Activated naive CD4-positive, alpha-beta T cell treated with anti-CD3 and anti-CD28 coated beads, Interleukin-2, amount 50 U/mL, for 16 hours (primary cell): ENCODE data around the gene TTLL11.
"Not testable (repeated sequence)": the region's sequence is repeated elsewhere in the genome, so short reads cannot be mapped to it uniquely, and the experiment has no call there.

Experiments used
- DNase-seq: peaks from one replicate; pipeline ENCODE4 v3.0.0-alpha.2; 2020

TTLL11 gene

DNA sequence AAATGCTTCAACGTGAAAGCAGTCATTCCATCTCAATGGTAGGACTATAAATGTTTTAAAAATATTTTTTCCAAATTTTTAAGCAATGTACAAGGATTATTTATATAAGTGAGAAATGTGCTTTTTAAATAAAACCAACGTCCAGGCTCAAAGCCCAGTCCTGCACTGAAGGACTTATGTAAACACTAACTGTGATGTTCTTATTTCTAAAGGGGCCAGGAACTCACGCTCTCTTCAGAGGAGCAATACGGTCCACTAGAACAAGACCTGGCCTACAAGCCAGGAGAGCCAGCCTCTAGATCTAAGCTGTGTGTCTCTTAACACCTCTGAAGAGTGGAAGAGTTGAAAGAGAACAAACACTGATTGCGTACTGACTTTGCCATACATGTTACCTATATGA lies 12.1 kb downstream of the TTLL11 start:
- DNase-seq = no peak

DNA sequence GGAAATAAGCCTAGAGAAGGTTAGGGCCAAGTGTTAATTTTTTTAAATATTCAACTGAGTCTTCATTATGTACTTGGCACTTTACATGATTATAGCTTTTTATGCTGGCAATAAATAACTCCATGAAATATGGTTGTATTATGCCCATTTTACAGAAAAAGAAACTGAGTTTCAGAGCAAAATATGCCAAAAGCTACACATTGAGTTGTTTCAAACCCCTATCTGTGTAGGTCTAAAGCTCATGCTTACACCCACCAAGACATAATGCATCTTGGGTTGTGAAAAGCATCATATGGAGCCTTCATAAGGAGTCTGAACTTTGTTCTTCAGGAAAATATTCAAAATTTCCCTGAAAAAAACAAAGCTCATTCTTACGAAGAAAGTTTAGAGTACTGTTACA lies 14.6 kb downstream of the TTLL11 start:
- no peak for DNase-seq

DNA sequence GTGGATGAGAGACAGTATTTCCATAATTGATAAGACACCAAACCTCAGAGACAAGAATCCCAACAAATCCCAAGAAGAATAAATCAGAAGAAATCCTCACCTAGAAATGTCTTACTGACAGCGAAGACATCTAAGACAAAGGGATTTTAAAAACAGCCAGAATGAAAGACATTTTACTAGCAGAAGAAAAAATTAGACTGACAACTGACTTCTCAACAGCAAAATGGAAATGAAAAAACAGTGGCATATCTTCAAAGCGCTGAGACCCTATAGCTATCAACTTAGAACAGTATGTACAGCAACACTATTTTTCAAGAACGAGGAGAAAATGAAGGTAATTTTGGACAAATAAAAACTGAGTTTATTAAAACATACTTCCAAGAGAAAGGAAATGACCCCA lies 16.3 kb downstream of the TTLL11 start:
- DNase-seq = no peak

DNA sequence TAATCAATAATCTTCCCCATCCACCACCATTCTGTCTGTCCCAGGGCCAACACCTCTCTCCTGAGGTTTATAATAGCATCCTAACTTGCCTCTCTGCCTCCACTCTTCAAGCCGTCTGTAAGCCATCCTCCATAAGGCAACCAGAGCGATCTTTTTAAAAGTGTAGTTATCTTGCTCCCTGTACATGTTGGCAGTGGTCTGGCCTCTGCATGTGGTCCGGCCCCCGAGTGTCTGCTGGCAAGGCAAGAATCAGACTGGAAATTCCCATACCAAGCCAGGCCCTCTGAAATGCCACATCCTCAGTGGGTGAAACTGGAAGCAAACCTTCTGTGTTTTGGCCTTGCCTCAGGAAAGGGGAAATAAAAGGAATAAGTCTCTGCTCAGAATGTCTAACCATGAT lies 17.0 kb downstream of the TTLL11 start:
- DNase-seq = no peak

DNA sequence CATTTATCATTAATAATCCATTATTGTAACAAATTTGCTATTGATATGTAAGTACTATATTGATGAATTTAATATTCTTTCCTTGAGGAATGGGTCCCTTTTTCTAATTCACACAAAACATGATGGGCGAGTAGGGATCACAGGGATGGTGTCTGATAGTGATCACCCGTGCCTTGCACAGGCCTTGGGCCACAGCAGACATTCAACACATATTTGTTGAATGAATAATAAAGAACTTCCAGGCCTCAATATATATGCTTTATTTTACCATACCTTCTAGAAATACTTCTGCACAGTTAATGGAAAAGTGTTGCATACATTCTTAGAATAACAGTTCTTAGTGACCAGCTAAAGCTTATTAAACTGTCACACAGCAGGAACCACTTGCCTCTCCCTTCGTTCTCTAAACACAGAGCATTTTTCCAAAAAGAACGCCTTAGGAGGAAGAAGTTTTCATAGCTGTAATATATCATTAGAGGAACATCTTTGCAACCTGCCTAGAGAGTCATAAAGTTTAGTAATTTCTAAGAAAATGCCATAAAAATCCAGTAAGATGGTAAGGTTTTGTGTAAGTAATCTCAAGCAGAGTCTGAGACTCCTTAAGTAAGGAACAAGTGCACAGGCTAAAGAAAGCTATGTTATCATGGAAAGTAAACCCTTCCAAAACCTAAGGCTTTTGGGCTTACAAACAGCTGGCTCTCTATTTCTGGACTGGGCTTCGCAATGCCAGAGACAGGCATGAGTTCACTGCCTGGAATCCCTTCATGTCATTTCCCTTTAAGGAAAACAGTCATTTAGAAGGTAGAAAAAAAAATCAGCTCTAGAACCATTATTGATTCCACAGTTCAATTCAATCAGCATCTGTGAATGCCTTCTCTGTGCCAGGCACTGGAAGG lies 17.7 kb downstream of the TTLL11 start:
- DNase-seq = no peak

DNA sequence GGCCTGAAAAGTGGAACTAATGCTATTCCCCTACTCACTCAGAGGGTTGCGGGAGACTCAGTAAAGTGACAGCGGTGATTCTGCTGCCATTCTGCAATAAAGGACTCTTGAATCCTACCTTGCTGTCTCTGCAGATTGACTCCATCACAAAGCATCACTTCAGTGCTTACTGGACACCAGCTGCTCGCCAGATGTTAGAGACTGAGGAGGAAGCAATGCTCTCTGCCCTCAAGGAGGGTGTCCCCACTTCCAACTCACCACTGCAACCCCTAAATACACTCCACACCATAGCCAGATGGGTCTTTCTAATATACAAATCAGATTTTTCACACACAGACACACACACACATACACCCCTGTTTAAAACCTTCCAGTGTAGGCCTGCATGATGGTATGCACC lies 21.4 kb downstream of the TTLL11 start:
- DNase-seq = no peak

DNA sequence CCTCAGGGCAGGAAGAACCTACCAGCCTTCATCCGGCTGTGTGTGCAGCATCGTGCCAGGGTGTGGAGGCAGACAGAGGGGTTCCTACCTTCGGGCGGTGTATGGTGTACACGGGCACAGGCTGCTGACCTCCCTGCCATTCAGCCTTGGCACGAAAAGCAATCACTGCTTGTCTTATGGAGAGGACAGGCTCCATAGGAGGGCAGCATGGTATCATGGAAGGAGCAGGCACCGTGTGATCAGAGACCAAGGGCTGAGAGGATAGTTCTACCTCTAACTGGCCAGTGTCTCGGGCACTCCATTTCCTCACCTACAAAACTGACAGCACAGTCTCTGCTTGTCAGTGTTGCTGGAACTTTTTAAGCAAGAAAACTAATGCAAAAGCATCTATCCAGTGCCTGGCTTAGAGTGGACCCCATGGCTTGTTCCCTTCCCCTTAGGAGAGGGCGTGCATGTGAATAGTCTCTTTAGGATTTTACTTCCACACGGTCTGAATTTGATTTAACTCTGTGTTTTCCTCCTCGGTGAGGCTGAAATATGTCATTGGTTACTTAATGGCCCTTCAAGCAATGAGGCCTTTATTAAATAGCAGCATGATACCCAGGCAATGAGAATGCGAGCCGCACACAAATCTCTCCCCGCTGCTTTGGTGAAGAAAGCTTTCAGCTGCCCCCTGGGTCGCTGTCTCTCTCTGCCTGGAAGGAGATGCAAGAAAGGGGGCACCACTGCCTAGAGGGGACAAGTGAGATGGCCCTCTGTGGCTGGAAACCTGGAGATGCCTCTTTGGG lies 22.2 kb downstream of the TTLL11 start:
- no peak for DNase-seq

DNA sequence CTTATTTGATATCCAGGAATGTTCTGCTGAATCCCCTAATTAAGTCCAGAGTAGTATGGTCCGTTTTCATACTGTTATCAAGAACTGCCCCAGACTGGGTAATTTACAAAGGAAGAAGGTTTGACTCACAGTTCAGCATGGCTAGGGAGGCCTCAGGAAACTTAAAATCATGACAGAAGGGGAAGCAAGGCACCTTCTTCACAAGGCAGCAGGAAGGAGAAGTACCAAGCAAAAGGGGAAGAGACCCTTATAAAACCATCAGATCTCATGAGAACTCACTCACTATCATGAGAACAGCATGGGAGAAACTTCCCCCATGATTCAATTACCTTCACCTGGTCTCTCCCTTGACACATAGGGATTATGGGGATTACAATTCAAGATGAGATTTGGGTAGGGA lies 26.4 kb downstream of the TTLL11 start:
- not testable (repeated sequence) for DNase-seq

DNA sequence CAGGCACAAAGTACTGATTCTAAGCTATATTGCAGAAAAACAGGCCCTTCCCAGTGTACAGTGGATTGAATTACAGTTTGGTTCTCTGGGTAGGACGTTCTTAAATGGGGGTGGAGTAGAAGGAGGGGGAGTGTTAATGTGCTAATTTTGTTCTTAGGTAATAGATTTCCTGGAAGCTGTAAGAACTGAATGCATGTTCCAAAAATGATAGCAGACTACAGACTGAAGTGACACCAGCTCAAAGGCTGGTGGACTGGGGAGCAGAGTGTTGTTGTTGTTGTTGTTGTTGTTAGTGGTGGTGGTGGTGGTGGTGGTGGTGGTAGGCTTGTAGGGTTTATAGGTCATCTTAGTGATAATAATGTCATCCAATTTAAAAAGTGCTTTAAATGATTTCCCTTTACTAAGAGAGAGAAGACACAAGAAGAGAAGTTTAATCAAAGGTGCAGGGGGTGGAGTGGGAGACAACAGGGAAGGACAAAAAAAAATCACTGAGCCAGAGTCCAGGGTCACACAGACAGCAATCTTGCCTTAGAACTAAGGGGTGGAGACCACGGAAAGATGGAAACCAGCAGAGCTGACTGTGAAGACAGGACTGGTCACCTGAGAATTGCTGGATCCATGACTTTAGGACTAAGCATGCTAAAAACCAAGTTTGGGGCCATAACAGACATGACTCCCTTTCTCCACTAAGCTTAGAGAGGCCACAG lies 27.0 kb downstream of the TTLL11 start:
- no peak for DNase-seq

DNA sequence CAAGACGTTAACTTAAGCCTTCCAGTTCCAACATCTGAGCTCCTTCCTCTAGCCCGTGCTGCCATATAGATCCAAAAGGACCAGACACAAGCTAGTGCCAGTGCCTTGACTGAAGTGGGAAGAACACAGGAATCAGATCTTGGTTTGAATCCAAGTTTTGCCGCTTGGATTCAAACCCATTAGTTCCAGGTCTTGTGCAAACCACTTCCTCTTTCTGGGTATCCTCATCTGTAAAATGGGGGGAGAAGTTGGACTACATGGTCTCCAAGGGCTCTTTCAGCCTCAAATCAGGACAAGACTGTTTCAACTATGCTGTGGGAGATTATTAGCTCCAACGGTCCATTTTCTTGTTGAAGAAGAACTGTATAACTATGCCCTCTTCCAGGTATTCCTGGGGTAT lies 32.6 kb downstream of the TTLL11 start:
- DNase-seq = no peak

DNA sequence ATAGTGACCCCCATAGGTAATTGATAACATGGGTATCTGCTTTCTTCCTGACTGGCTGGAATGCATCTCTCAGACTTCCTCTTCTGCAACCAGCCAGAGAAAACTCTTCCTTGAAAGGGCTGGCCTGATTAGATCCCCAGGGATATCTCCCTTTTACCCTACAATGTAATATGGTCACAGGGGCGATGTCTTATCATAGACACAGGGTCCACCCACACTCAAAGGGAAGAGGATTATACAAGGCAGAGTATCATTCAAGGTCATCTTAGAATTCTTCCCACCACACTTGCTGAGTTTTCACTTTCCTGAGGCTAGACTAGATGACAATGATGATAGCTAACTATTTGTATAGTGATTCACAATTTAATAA lies 33.2 kb downstream of the TTLL11 start:
- DNase-seq = no peak

DNA sequence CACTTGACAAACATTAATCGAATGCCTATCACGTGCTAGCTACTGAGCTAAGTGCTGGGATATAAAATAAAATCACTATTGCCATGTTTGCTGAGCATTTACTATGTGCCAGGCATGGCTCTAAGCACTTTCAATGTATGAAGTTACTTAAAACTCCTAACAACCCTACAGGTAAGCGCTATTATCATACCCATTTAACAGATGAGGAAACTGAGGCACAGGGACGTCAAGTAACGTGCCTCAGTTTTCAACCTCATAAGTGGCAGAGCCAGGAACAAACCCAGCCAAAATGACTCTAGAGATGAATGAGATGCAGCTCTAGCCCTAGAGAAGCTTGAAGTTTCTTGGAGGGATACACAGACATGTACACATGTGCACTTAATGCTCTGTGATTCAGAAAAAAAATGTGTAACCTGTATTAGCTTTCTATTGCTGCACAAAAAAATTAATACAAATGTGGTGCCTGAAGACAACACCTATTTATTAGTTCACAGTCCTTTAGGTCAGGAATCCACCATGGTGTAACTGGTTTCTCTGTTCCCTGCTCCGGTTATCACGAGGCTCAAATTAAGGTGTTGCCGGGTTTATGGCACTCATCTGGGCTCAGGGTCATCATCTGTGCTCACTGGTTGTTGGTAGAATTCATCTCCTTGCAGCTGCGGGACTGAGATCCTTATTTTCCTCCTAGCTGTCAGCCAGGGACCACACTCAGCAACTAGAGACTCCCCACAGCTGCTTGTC lies 33.7 kb downstream of the TTLL11 start:
- no peak for DNase-seq

DNA sequence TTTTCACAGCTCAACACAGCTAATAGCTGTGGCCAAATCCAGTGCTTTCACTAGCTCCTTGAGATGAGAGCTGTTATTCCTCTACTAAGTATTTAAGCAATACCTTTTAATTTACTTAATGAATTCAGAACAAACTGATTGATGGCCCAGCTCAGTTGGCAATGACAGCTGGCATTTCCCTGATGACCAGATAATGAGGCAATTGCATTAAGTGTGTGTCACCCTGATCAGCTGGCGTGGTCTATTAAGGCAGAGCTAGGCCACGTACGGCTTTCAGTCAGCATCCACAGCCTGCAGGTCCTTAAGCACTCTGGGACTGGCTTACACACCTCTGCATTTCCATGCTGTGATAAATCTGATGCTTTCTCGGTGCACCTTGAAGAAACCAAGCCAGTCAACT lies 34.4 kb downstream of the TTLL11 start:
- no peak for DNase-seq

DNA sequence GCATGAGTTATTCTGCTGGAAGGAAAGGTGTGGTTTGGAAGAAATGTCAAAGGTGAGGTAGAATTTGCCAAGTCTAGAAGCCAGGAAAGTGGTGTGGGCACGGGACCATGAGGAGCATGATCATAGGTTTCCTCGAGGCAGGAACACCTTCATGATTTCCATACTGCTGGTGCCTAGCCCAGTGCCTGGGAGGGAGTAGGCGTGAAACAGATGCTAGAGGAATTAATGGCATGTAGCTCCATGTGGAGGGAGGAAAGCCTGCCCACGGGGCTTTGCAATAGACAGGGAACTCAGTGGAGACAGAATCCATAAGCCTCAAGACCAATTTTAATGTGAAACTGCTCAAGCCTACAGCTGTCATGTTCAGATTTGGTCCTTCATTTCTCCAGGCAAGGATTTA lies 35.1 kb downstream of the TTLL11 start:
- DNase-seq = no peak

DNA sequence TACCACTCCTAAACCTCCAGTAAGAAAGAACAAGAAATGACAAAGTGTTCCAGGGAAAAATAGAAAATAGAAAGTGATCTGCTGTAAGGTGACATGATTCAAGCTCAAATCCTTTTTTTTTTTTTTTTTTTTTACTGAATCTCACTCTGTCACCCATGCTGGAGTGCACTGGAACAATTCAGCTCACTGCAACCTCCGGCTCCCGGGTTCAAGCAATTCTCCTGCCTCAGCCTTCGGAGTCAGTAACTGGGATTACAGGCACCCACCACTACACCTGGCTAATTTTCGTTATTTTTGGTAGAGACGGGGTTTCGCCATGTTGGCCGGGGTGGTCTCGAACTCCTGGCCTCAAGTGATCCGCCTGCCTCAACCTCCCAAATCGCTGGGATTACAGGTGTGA lies 35.9 kb downstream of the TTLL11 start:
- no peak for DNase-seq

DNA sequence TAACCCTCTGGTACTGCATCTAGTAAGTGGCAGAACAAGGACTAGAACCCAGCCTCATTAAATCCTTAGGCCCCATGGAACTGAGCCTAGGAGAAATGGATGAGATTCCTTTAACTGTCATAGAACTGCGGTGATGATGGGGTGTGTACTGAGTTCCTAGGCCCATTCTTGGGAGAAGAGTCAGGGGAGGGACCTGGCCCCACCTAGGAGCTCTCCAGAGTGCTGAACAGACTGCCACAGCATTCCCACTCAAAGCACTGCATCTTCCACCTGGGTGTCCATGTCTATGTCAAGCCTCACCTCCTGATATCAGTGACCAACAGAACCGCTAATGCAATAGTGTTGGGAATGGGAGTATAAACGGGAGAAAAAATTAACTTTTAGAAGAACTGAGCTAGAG lies 36.6 kb downstream of the TTLL11 start:
- DNase-seq = no peak

DNA sequence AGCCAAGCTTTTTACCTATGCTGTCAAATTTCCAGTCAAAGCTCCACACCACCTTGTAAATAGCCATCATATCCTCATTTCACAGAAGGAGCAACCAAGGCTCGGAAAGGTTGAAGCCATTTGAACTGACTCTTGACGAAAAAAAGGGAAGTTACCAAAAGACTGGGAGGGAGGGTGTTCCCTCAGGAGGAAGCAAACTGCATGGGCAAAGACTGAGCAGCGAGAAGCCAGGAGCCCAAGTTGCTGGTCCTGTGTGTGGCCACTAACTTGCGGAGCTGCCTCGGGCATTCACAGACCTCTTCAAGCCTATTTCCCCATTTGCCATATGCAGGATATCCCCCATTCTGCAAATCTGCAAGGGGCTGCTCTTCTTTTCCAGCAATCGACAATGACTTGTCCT lies 37.4 kb downstream of the TTLL11 start:
- no peak for DNase-seq

DNA sequence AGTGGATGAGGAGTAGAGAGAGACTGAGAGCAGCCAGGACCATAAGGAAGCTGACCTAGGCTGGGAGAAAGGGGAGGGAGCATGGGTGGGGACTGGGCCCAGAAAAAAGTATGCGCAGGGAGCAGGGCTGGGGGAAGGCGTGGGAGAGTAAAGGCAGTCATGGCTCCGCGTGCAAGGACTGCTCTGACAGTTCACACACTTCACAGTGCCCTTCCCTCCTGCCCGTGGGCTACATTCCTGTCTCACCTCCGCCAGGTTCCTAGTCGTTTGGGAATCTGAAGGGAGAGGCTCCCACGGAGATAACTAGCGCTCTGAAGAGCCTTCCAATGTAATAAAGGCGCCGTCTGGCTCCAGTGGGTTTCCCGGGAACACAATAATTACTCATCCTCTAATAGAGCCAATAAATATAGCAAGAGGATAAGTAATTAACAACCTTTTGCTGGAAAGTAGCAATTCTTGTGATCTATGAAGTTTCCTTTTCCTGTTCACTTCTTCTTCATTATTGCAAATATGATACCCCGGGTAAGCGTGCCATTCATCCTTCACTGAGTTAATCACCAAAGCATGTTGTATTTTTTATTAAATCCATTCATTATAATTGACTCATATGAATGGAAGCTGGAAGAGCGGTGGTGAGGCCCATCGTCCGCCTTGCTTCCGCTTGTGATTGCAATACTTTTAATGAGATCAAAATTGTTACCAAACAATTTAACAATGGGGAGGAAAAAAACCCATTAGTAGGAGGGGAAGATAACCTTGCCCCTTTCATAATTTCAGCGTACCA lies 39.3 kb downstream of the TTLL11 start:
- no peak for DNase-seq

DNA sequence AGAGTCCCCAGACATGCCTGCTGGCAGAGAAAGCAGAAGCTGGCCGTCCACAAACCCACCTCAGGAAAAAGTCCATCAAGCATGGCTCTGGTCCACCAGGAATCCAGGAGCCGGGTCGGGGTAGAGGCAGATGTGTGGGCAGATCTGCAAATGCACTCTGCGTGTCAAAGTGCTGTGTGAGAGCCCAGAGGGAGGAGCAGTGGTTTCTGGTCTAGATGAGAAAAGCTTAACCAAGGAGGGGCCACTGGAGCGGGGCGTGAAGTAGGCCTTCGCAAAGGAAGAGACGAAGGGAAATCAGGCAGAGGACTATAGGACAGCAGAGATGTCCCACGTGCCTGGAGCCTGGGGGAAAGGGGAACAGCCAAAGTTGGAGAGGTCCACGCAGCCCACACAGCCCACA lies 40.0 kb downstream of the TTLL11 start:
- no peak for DNase-seq

DNA sequence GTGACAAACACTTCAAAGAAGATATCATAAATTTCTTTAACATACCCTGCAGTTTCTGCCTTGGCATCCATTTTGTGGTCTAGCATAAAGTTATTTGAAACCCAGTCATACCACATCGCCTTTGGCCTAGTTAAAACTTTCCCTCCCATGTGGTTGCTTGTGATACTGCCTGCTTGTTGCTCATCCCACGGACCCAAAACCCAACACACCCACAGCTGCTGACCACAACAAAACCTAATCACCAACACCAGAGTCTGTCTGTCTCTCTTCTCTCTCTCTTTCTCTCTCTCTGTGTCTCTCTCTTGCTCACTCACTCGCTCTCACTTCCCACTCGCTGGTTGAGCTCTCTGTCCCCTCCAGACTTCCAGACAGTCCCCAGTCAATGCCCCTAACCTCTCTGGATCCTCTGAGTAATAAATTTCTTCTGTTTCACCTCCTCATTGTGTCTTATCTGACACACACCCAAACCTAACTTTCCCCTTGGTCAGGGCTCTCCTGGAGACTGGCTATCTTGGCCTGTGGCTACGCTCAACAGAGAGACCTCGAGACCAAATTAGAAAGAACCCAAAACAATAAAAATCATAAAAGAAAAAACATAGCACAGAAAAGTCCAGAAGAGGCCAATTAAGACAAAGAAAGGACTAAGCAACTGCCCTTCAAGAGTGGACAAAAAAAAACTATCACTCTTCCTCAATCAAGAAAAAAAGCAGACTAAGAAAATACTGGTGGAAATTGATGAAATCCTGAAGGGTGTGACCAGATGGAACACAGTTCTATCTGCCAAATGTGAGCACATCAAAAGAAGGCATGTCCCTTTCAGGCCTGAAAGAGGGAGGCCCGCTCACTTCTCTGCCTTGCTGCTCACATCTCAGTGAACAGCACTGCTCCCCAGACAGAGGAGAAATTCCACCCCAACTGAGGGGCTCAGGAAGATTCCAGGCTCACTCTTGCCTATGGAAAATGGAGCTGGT lies 41.5 kb downstream of the TTLL11 start:
- DNase-seq = no peak

DNA sequence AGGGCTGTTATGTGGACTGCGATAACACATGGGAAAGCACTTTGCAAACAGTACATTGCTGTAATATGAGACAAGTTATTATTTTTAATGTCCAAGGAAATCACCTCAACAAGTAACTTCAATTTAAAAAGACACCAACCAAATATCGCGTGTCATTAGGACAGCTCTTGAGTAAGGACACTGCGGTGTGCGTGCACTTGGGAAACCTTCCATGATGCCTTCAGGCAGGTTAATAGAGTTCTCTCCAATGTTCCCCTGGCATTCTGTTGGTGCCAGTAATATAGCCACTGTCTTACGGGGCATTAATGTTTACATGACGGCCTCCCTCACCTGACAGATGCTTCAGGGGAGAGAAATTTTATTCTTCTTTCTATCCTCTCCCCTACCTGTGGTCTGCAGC lies 42.9 kb downstream of the TTLL11 start:
- no peak for DNase-seq
